GM04504 (cell line): ENCODE results near the gene KIF1A.
A peak's percentile ranks its signal among the peaks of the same experiment; 100 is the strongest.
"Not testable (repeated sequence)": the region's sequence is repeated elsewhere in the genome, so short reads cannot be mapped to it uniquely, and the experiment has no call there.

Experiments used
- DNase-seq: peaks from one replicate; pipeline ENCODE4 v3.0.0-alpha.2; 2012; ENCODE audit warnings: low read depth

The KIF1A gene

DNA sequence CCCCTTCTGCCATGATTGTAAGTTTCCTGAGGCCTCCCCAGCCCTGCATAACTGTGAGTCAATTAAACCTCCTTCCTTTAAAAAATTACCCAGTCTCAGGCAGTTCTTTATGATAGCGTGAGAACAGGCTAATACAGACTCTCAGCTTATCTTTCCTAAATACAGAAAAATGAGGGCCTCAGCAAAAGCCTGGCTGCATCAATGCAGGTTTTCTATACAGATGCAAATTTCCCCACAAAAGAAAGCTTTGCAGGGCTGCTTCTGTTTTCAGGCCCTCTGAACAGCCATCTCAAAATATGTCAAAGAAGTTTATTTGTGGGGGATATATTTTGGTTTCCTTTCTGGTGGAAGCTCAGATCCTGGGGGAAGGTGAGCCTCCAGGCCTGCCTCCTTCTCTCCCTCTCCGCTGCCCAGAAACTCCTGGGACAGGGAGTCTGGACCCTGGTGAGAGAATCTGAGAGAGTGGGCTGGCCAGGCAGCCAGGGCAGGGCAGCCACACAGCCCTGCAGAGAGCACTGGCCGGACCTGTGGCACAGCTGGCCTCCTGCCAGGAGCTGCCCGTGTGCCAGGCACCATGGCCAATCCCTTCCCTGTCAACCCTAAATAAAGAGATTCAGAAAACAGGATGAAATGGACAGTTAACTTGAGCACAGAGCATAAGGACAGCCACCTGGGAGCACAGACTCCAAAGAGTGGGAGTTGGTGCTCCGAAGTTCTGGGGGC is 27.0 kb upstream of the KIF1A start:
- no peak for DNase-seq

GRCh38 chr2:240846309-240846708 is 26.3 kb upstream of the KIF1A start:
- not testable (repeated sequence) for DNase-seq

- peak; percentile 60 for DNase-seq
Observed at GRCh38 chr2:240840435-240841060, 20.5 kb upstream of the KIF1A start.

DNA sequence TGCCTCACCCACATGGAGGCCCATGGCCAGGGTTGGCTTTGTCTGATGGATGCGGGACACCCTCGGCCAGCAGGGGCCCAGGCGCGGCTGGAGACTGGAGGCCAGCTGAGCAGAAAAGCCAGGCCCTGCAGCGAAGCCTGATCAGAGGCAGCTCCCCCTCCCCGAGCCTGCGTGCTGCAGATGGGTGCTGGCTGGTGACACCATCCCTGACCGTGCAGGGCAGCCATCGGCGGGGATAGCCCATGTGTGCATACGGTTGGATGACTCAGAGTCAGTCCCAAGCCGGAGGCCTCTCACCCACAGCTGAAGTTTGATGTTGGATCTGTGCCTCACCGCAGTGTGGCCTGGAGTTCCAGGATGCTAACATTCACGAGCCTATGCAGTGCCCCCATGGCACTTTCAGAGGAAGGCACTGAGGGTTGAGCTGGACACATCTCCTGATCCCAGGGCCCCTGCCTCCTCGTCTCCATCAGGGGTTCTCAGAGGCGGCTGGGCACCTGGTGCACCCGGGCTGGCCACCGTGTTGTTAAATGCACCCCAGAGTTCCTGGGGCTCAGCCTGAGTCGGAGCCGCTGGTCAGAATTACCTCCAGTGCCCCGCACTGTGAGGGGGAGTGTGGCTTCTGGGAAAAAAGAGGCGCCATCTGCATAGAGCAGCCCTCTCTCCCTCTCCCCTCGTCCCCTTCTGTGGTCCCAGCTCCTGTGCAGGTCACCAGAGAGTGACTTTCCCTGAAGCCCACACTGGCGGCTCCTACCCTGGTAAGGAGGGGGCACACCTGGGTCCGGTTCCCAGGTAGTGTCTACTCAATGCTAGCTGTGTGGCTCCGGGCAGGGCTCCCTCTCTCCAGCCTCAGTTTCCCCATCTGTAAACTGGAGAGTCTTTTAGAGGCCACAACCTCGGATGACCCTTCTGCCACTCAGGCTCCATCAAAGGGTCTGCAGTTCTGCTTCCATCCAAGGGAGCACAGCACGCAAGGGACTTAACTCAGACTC is 19.4 kb upstream of the KIF1A start:
- DNase-seq = no peak

DNA sequence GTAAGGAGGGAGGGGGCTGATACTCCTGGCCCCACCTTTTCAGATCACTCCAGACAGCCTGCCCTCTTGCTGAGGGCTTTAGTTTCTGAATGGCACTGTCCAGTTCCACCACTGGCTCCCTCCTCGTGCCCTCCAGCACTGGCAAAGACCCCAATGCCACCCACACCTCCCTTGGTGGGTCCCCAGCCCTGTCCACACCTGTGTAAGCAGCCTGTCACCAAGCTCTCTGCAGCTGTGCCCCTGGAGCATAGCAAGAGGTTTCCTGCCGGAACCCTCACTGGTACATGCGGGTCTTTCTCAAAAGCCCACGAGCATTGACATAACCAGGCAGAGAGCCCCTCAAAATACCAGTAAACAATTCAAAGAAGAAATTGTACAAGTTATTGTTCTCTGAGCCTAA is 17.6 kb upstream of the KIF1A start:
- DNase-seq = no peak

- DNase-seq = peak; percentile 26
Observed at GRCh38 chr2:240836781-240837467, 16.9 kb upstream of the KIF1A start.

GRCh38 chr2:240835528-240835927 is 15.5 kb upstream of the KIF1A start:
- no peak for DNase-seq

- no peak for DNase-seq
Observed at GRCh38 chr2:240834377-240834975, 14.5 kb upstream of the KIF1A start.

DNA sequence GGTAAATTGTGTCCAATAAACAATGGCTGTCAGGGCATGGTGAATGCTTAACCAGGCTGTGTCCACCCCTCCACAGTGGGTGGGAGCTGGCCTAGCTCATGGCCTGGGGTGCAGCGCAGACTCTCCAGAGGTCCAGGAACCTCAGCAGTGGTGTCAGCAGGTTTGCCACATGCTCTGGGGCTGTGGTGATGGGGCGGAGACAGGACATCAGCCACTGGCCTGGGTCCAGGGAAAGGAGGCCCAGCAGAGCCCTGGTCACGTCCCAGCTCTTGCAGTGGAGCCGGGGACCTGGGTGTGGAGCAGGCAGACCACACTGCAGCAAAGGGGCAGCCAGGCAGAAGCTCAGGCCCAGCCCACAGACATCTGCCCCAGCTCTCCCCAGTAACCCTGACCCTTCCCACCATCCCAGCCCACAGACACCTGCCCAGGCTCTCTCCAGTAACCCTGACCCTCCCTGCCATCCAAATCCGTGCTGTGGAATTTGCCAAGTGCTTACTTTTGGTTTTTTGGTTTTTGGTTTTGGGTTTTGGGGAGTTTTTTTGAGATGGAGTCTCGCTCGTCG is 13.8 kb upstream of the KIF1A start:
- DNase-seq = no peak

- no peak for DNase-seq
Observed at GRCh38 chr2:240832921-240833494, 13.0 kb upstream of the KIF1A start.

DNA sequence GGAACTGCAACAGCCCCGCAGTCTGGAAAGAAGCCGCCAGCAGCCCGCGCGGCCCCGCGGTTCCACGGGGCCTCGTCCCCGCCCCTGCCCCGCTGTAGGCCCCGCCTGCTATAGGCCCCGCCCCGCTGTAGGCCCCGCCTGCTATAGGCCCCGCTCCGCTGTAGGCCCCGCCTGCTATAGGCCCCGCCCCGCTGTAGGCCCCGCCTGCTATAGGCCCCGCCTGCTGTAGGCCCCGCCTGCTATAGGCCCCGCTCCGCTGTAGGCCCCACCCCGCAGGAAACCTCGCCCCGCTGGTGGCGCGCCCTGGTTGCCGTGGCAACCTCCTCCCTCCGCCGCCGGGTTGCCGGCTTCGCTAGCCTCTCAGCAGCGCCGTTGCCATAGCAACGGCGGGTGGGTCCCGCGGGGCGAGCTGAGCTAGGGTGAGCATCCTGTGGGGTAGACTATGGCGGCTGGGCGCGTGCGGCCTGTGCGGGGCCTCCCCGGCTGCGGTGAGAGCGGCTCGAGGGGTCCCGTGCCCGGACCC is 12.2 kb upstream of the KIF1A start:
- peak; percentile 29 for DNase-seq

DNA sequence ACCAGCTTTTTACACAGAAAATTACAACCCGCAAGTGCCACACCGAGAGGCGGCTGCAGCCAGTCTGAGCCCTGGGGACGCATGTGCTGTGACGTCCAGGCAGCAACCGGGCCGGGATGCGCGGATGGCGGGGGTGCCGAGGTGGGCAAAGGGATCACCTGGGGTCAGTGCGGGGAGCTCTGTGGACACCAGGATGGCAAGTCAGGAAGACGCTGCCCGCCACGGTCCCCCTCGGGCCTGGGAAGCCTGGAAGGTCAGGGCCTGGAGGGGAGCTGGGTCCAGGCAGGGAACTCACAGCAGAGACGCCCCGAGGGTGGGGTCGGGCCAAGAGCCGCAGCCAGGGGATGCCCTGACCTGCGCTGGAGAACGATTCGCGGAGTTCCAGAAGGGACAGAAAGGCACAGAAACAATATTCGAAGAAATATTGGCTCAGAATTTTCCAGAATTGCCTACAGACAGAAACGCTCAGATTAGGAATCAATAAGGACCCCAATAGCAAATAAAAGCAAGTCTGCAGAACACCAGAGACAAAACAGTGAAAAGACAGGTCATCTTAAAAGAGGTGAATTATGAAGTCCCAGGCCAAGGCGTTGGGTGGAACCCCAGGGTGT is 11.7 kb upstream of the KIF1A start:
- DNase-seq = no peak

GRCh38 chr2:240825476-240825875 is 5.5 kb upstream of the KIF1A start:
- no peak for DNase-seq

DNA sequence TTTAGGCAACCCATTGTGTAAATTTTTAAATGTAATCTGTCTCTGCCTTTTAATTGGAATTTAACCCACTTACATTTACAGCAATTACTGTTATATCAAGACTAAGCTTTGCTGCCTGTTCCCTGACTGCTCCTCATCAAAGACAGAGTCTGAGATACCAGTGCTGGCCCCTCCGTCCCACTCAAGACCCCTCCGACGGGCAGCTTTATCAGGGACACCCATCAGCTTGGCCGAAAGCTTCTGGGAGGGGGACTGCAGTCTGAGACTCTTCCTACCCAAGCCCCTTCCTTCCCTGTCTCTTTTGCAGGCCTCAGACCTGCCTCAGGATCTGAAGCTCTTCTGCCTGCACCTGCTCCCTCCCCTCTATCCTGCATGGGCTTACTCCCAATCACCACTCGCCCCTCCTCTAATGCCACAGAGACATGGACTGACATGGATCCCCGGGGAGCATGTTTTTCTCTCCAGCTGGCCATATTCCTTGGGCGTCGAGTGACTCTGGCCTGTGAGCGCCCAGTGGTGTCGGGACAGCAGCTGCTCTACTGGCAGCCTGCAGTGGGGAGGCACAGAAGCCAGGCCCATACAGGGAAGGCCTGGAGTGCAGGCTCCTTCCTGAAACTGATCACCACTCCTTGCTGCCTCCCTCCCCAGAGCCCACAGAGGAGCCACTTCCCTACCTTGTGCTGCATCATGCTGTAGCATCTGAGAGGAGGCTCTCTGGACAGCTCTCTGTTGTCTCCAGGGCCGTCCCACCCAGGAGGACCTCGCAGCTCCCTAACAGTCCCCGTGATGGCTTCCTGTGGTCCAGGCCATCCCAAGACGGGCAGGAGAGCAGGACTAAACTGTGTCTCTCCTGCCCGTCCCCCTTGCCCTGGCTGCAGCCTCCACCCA is 3.7 kb upstream of the KIF1A start:
- DNase-seq = no peak

DNA sequence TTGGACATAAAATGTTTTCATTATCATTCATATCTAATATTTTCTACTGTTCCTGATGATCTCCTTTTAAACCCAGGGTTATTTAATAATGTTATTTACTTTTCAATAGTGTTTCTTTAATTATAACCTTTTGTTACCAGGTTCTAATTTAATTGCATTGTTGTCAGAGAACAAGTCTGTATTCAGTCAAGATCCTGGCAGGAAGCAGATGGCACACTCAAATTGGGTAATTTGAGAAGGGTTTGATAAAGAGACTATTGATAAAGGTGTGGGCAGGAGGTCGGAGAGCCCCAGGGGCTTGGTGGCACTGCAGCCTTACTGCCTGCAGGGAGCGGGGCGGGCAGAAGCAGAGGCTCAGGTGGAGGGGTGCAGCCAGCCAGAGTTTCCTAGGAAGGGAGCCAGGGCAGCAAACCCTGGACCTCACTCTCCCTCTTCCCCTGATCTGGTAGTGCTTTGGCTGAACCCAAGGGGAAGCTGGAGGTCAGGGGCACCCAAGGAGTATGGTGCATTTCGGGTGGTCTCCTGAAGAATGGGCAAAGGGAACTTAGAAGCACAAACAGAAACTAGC is 2.3 kb upstream of the KIF1A start:
- DNase-seq = no peak

- DNase-seq = no peak
Observed at GRCh38 chr2:240821429-240821778, 1.4 kb upstream of the KIF1A start.

- no peak for DNase-seq
Observed at GRCh38 chr2:240820607-240821428, 799 bp upstream of the KIF1A start.
